B cell (primary cell): Measurements from ENCODE around the gene WNT1. TPM values are rescaled to one million over a fixed set of nuclear protein-coding genes. Genes with fewer than 3 reads are reported as not detected.

Experiments used
- ATAC-seq: fragments of 200-7000 bp; cut with Tn5 transposase; one replicate; pipeline ENCODE4 v1.10.0; 2021; ENCODE audit warnings: low read depth, mild to moderate bottlenecking, moderate number of reproducible peaks, moderate library complexity
- CTCF ChIA-PET: fragments of 350-600 bp; sonication (Branson Sonifier 250); formaldehyde crosslinking; loops from one replicate; lab custom pipeline; 2021; ENCODE audit warnings: antibody characterized with exemption, inconsistent platforms; lab: Charles Lee
- POLR2A ChIA-PET: fragments of 350-600 bp; sonication (Branson Sonifier 250); formaldehyde crosslinking; loops from one replicate; lab custom pipeline; 2021; ENCODE audit warnings: antibody characterized with exemption; lab: Charles Lee
- DNase-seq: peaks from one replicate; pipeline ENCODE4 v3.0.0; 2013
- H2AFZ ChIP-seq: 2 replicates; pipeline ENCODE4 v1.6.1; 2012; ENCODE audit warnings: mild to moderate bottlenecking, low read depth, low read length; ENCODE audit not compliant: insufficient read depth, poor library complexity, severe bottlenecking
- H3K27ac ChIP-seq, 2 donors: 1 replicate in 1 of 2; 2 replicates in 1 of 2; pipeline ENCODE4 v1.5.1; 2012 to 2013; ENCODE audit warnings: low read length in 2 of 2, mild to moderate bottlenecking in 2 of 2, moderate library complexity in 1 of 2
- H3K27me3 ChIP-seq, 4 experiments: fragments of 200-600 bp in 1 of 4; sonication (generic) in 1 of 4; replicated peaks in 1 of 4; 1 replicate in 2 of 4; 2 replicates in 2 of 4; pipeline versions ENCODE4 v1.6.1 to v1.7.0; 2013 to 2016; ENCODE audit warnings: low read length in 3 of 4, mild to moderate bottlenecking in 2 of 4, mixed read lengths in 1 of 4, moderate library complexity in 1 of 4; ENCODE audit not compliant: insufficient read depth in 4 of 4, control insufficient read depth in 3 of 4; ENCODE audit errors: control extremely low read depth in 1 of 4
- H3K36me3 ChIP-seq, 2 experiments: replicated peaks in 1 of 2; 1 replicate in 1 of 2; 2 replicates in 1 of 2; pipeline versions ENCODE4 v1.6.1 to v1.7.1; 2013; ENCODE audit warnings: low read length in 1 of 2; ENCODE audit not compliant: insufficient read depth in 2 of 2, control insufficient read depth in 1 of 2; ENCODE audit errors: control extremely low read depth in 1 of 2, extremely low read depth in 1 of 2
- H3K4me1 ChIP-seq, 2 donors: fragments of 200-600 bp in 1 of 2; sonication (generic) in 1 of 2; 1 replicate in 1 of 2; 2 replicates in 1 of 2; pipeline versions ENCODE4 v1.5.1 to v1.6.1; 2013 to 2017; ENCODE audit warnings: low read length in 2 of 2; ENCODE audit not compliant: control insufficient read depth in 2 of 2, insufficient read depth in 2 of 2
- H3K4me2 ChIP-seq: replicated peaks from 2 replicates; pipeline ENCODE3; 2012; ENCODE audit warnings: mild to moderate bottlenecking, low read depth, low read length; ENCODE audit not compliant: poor library complexity, severe bottlenecking
- H3K4me3 ChIP-seq, 5 experiments: fragments of 200-600 bp in 1 of 5; sonication (generic) in 1 of 5; 1 replicate in 3 of 5; 2 replicates in 2 of 5; pipeline versions ENCODE4 v1.5.1 to v1.7.0; 2011 to 2016; ENCODE audit warnings: low read length in 4 of 5, mild to moderate bottlenecking in 4 of 5, low read depth in 2 of 5, control low read depth in 1 of 5, moderate library complexity in 1 of 5; ENCODE audit not compliant: insufficient read depth in 1 of 5; ENCODE audit errors: control extremely low read depth in 1 of 5, extremely low read depth in 1 of 5
- H3K79me2 ChIP-seq: fragments of 200-600 bp; sonication (generic); one replicate; pipeline ENCODE4 v1.6.0; 2016; ENCODE audit warnings: low read length; ENCODE audit not compliant: control insufficient read depth, insufficient read depth
- H3K9ac ChIP-seq: fragments of 200-600 bp; sonication (generic); 2 replicates; pipeline ENCODE4 v1.6.1; 2017; ENCODE audit warnings: mild to moderate bottlenecking, low read length, moderate library complexity
- H3K9me3 ChIP-seq, 3 donors: one replicate each; pipeline versions ENCODE4 v1.6.1 to v1.7.1; 2013; ENCODE audit warnings: low read length in 2 of 3; ENCODE audit not compliant: control insufficient read depth in 2 of 3, insufficient read depth in 1 of 3; ENCODE audit errors: control extremely low read depth in 1 of 3
- H4K20me1 ChIP-seq: 2 replicates; pipeline ENCODE4 v1.6.0; 2012; ENCODE audit warnings: mild to moderate bottlenecking, low read length; ENCODE audit not compliant: insufficient read depth, control insufficient read depth, poor library complexity, severe bottlenecking
- H3K27ac Mint-ChIP-seq: one replicate; pipeline ENCODE4 v1.8.0; 2021; ENCODE audit warnings: mixed read lengths
- H3K27me3 Mint-ChIP-seq: one replicate; pipeline ENCODE4 v1.8.0; 2021; ENCODE audit warnings: mixed read lengths
- H3K4me1 Mint-ChIP-seq: one replicate; pipeline ENCODE4 v1.8.0; 2021; ENCODE audit warnings: mixed read lengths
- H3K4me3 Mint-ChIP-seq: one replicate; pipeline ENCODE4 v1.8.0; 2021; ENCODE audit warnings: mixed read lengths
- H3K9me3 Mint-ChIP-seq: one replicate; pipeline ENCODE4 v1.8.0; 2022; ENCODE audit warnings: mixed read lengths; ENCODE audit not compliant: insufficient read depth
- EZH2 ChIP-seq: IDR thresholded peaks from 2 replicates; pipeline ENCODE4 v1.6.1; 2012; ENCODE audit warnings: borderline replicate concordance, low read depth, mild to moderate bottlenecking, moderate library complexity, low read length; ENCODE audit not compliant: insufficient read depth, poor library complexity, severe bottlenecking
- WGBS: methylation state at CpG from one replicate; pipeline ENCODE4 v1.1.5; 2013; ENCODE audit warnings: missing lambda C conversion rate; ENCODE audit not compliant: insufficient coverage; 5-methylcytosine and 5-hydroxymethylcytosine counted together
- intact Hi-C: fragments of 100-400 bp; cut with micrococcal nuclease; formaldehyde crosslinking; loops from one replicate; pipeline ENCODE4 v1.10.0; 2022
- polyA plus RNA-seq: library from polyadenylated mRNA; depleted of rRNA; stranded (reverse); fragments of >200 nt; gene quantifications from 2 replicates; pipeline ENCODE4 v1.2.3, GENCODE V29; 2012
- total RNA-seq, 2 donors: library from RNA; stranded (reverse); fragments of 120-200 nt in 1 of 2; gene quantifications; 1 replicate in 1 of 2; 2 replicates in 1 of 2; pipeline versions ENCODE4 v1.2.3 to v1.2.4, GENCODE V29; 2013 to 2022
- TF ChIP-seq, protein P1 (sequence below): fragments of 200-600 bp; IDR thresholded peaks from one replicate; pipeline ENCODE4 v1.8.0; 2022; ENCODE audit warnings: antibody characterized with exemption, mild to moderate bottlenecking

Gene WNT1
- total and polyA plus RNA-seq, 2 donors (not counting 1 experiment from before 2014, with no cell fraction given) = 0.55 TPM; not detected in 1

DNA sequence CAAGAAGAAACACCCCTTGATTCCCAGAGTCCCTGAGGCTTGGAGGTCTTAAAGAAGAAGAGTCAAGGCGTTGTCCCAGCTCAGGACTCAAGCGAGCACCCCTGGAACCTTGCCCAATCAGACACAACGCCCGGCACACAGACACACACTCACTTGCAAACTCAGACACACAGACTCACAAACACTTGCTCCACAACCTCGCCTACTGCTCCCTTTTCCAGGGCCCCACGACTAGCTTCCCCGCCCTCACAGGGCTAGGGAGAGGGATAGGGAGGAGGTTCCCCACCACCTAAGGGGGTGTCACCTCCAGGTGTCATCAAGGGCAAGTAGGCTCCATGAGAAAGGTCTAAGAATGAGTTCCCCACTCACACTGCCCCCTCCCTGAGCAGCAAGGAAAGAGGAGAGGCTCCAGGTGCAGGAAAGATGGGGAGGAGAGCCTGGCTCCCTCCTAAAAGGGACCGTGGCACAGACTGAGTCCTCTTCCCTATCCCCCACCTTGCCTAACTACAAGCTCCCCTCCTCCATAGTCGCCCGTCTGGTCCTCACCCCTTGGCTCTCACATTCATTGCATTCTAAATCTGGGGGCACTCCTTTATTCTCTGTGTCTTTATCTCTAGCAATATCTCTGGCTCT is 7.3 kb upstream of the WNT1 start:
- H3K4me3 ChIP-seq = peak overlapping the region in 1 of 5 experiments; percentile 5
- no peak overlapping the region for H3K9ac ChIP-seq
- peaks cover 0 to 53% (median 41%) of the 10 kb centered on the region in 4 experiments for H3K27me3 ChIP-seq
- Mint-ChIP-seq H3K4me1 (peaks cover 40% of the 10 kb centered on the region), H3K27ac (no peak overlapping the region), H3K4me3 (peak overlapping the region; percentile 80), H3K27me3 (peaks cover 46% of the 10 kb centered on the region), H3K9me3 (no peaks in the 10 kb centered on the region)
- 26% methylated on average over 5 of the region's 10 CpGs for WGBS
- intact Hi-C loops = loop anchor here (1.0 kb wide), 1 partner anchor 7 kb away; the partner anchor contains the start of gene WNT1
- TF ChIP-seq EZH2 = no peak
- TF ChIP-seq, protein P1, sequence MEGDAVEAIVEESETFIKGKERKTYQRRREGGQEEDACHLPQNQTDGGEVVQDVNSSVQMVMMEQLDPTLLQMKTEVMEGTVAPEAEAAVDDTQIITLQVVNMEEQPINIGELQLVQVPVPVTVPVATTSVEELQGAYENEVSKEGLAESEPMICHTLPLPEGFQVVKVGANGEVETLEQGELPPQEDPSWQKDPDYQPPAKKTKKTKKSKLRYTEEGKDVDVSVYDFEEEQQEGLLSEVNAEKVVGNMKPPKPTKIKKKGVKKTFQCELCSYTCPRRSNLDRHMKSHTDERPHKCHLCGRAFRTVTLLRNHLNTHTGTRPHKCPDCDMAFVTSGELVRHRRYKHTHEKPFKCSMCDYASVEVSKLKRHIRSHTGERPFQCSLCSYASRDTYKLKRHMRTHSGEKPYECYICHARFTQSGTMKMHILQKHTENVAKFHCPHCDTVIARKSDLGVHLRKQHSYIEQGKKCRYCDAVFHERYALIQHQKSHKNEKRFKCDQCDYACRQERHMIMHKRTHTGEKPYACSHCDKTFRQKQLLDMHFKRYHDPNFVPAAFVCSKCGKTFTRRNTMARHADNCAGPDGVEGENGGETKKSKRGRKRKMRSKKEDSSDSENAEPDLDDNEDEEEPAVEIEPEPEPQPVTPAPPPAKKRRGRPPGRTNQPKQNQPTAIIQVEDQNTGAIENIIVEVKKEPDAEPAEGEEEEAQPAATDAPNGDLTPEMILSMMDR = no peak
- H3K4me2 ChIP-seq = peak overlapping the region; percentile 76
- peaks cover 0 to 25% (median 0%) of the 10 kb centered on the region in 3 donors for H3K9me3 ChIP-seq
- DNase-seq (peak; percentile 37), ATAC-seq (no peak)
- ChIA-PET POLR2A (interaction anchor here (3.1 kb wide), 1 partner anchor 9 kb away, joined by 9 read pairs; no protein-coding TSS in a partner anchor), CTCF (interaction anchor here (7.2 kb wide), 1 partner anchor 9 kb away, joined by 71 read pairs; the partner anchor contains the start of gene WNT1)
- H3K79me2 ChIP-seq = no peaks in the 10 kb centered on the region
- peaks cover 47 to 51% of the 10 kb centered on the region in 2 donors for H3K4me1 ChIP-seq
- peaks cover 27% of the 10 kb centered on the region for H4K20me1 ChIP-seq
- H3K27ac ChIP-seq = no peak overlapping the region
- H3K36me3 ChIP-seq = no peaks in the 10 kb centered on the region
- H2AFZ ChIP-seq = peak overlapping the region; percentile 57
